ENCODE data around the gene LUC7L. TPM values are rescaled to one million over a fixed set of nuclear protein-coding genes. Genes with fewer than 3 reads are reported as not detected.
A peak's percentile ranks its signal among the peaks of the same experiment; 100 is the strongest.
"Not testable (repeated sequence)": the region's sequence is repeated elsewhere in the genome, so short reads cannot be mapped to it uniquely, and the experiment has no call there.

LUC7L gene
- total RNA-seq, 4 donors from 2014 or later = 52.7 to 115 (median 76.8) TPM

GRCh38 chr16:165539-166374, 63.5 kb downstream of the LUC7L start, which contains the start of gene HBM:
TSS of gene HBM (plus strand) at chr16:165978. CDS start at chr16:165998, 20 bp downstream.
- ATAC-seq (ENCODE audit: low FRiP score) = no peak
- no peak for DNase-seq (ENCODE audit: low spot score)
- no peak for TF ChIP-seq CTCF (IDR thresholded peaks at IDR 0.05)

DNA sequence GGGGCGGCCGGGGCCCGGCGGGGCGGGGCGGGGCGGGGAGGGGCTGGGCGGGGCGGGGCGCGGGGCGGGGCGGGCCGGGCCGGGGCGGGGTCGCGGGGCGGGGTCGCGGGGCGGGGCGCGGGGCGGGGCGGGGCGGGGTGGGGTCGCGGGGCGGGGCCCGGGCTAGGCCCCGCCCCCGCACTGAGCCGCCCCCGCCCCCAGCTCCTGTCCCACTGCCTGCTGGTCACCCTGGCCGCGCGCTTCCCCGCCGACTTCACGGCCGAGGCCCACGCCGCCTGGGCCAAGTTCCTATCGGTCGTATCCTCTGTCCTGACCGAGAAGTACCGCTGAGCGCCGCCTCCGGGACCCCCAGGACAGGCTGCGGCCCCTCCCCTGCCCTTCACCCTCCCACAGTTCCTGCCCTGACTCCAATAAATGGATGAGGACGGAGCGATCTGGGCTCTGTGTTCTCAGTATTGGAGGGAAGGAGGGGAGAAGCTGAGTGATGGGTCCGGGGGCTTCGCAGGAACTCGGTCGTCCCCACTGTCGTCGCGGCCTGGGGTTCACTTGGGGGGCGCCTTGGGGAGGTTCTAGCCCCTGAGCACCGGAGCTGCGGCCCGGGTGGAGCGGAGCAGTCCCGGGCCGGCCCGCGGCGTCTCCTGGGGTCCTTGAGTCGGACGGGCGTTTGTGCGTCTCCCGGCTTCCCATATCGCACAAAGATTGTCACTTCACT, 64.3 kb downstream of the LUC7L start:
- TF ChIP-seq CTCF (IDR thresholded peaks at IDR 0.05) = no peak
- DNase-seq (ENCODE audit: low spot score) (no peak), ATAC-seq (ENCODE audit: low FRiP score) (no peak)

DNA sequence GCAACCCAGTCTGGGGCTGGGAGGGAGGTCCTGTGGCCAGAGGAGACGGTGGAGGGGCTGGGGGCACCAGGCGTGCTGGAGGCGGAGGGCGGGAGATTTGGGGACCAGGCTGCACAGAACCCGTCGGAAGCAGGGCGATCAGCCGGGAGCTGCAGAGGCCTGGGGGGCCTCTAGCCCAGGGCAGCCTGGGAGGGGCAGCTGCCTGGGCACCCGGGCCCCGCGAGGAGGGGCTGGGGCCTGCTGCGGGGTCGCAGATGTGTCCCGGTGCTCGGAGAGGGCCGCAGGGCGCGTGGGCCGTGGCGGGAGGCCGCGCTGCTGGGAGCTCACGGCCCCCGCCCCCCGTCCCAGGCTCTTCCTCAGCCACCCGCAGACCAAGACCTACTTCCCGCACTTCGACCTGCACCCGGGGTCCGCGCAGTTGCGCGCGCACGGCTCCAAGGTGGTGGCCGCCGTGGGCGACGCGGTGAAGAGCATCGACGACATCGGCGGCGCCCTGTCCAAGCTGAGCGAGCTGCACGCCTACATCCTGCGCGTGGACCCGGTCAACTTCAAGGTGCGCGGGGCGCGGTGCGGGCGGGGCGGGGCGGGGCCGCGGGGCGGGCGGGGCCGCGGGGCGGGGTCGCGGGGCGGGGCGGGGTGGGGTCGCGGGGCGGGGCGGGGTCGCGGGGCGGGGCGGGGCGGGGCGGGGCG, 65.0 kb downstream of the LUC7L start:
- ATAC-seq (ENCODE audit: low FRiP score) = peak; percentile 9
- DNase-seq (ENCODE audit: low spot score) = not testable (repeated sequence)

GRCh38 chr16:163696-164095, 65.6 kb downstream of the LUC7L start:
- peak; percentile 24 for ATAC-seq (ENCODE audit: low FRiP score)
- DNase-seq (ENCODE audit: low spot score) = not testable (repeated sequence)

DNA sequence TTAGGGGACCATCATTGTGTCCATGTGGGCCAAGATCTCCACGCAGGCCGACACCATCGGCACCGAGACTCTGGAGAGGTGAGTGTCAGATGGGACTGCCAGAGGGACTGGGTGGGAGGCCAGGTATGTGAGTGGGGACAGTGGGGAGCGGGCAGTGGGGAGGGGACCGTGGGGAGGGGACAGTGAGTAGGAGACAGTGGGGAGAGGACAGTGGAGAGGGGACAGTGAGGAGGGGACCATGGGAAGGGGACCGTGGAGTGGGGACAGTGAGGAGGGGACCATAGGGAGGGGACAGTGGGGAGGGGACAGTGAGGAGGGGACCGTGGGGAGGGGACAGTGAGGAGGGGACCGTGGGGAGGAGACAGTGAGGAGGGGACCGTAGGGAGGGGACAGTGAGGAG, 66.1 kb downstream of the LUC7L start:
- not testable (repeated sequence) for ATAC-seq (ENCODE audit: low FRiP score); DNase-seq (ENCODE audit: low spot score)

GRCh38 chr16:162271-162991, 66.8 kb downstream of the LUC7L start:
- DNase-seq (ENCODE audit: low spot score) = no peak
- TF ChIP-seq CTCF (IDR thresholded peaks at IDR 0.05) = no peak
- ATAC-seq (ENCODE audit: low FRiP score) = no peak

DNA sequence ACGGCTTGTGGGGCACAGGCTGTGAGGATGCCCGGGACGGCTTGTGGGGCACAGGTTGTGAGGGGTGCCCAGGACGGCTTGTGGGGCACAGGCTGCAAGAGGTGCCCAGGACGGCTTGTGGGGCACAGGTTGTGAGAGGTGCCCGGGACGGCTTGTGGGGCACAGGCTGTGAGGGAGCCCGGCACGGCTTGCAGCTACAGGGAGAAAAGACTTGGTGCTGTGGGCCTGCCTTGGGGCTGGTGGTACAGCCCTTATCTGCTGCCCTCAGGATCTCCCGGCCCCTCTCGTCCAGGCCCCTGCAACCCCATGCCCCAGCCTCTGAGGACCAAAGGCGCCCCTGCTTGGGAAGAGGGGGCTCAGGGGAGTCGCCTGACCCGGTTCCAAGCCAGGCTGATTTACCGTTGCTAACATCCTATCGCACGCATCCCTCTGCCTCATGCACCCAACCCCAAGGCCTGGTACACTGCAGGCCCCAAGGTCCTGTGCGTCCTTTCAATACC, 68.5 kb downstream of the LUC7L start:
- no peak for DNase-seq (ENCODE audit: low spot score)
- ATAC-seq (ENCODE audit: low FRiP score) = no peak
- no peak for TF ChIP-seq CTCF (IDR thresholded peaks at IDR 0.05)

DNA sequence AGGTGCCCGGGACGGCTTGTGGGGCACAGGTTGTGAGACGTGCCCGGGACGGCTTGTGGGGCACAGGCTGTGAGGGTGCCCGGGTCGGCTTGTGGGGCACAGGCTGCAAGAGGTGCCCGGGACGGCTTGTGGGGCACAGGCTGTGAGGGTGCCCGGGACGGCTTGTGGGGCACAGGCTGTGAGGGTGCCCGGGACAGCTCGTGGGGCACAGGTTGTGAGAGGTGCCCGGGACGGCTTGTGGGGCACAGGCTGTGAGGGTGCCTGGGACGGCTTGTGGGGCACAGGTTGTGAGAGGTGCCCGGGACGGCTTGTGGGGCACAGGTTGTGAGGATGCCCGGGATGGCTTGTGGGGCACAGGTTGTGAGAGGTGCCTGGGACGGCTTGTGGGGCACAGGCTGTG, 69.0 kb downstream of the LUC7L start:
- ATAC-seq (ENCODE audit: low FRiP score); DNase-seq (ENCODE audit: low spot score): not testable (repeated sequence)

All from omental fat pad (tissue), 4 donors.